T-helper 1 cell (primary cell): ENCODE measurements around the gene THPO.
"Not testable (repeated sequence)": the region's sequence is repeated elsewhere in the genome, so short reads cannot be mapped to it uniquely, and the experiment has no call there.

Experiments used
- DNase-seq, 5 donors: peaks; one replicate each; pipeline ENCODE4 v3.0.0-alpha.2; 2012 to 2020

THPO gene

GRCh38 chr3:184347321-184348056 is 30.5 kb downstream of the THPO start:
- DNase-seq = no peak

GRCh38 chr3:184346480-184347190 is 31.4 kb downstream of the THPO start:
- DNase-seq = no peak

- no peak for DNase-seq
Measured at GRCh38 chr3:184345317-184346144, 32.5 kb downstream of the THPO start.

- no peak for DNase-seq
Measured at GRCh38 chr3:184344579-184345316, 33.3 kb downstream of the THPO start.

GRCh38 chr3:184343200-184343876 is 34.7 kb downstream of the THPO start:
- no peak for DNase-seq

GRCh38 chr3:184341925-184342324 is 36.1 kb downstream of the THPO start:
- DNase-seq = no peak

- DNase-seq = not testable (repeated sequence)
Measured at GRCh38 chr3:184339451-184340135, 38.4 kb downstream of the THPO start.

GRCh38 chr3:184339001-184339400 is 39.0 kb downstream of the THPO start:
- no peak for DNase-seq

GRCh38 chr3:184338511-184338945 is 39.5 kb downstream of the THPO start:
- DNase-seq = peak in 1 of 5 donors; percentile 17

- no peak for DNase-seq
Measured at GRCh38 chr3:184337981-184338380, 40.0 kb downstream of the THPO start.

- DNase-seq = no peak
Measured at GRCh38 chr3:184337399-184337714, 40.6 kb downstream of the THPO start, which contains the start of gene FAM131A. TSS of gene FAM131A (plus strand) at chr3:184337600. CDS start at chr3:184337631, 31 bp downstream.

GRCh38 chr3:184336547-184337398 is 41.2 kb downstream of the THPO start:
- DNase-seq = no peak

- DNase-seq = peak; percentile 68 to 85 (median 80)
Measured at GRCh38 chr3:184335661-184336546, 42.1 kb downstream of the THPO start.

GRCh38 chr3:184335291-184335660 is 42.7 kb downstream of the THPO start:
- DNase-seq = no peak

GRCh38 chr3:184334470-184335158 is 43.4 kb downstream of the THPO start:
- DNase-seq = peak in 3 of 5 donors; percentile 11 to 39 (median 26)

GRCh38 chr3:184333700-184334099 is 44.3 kb downstream of the THPO start:
- DNase-seq = no peak

- no peak for DNase-seq
Measured at GRCh38 chr3:184333190-184333589, 44.8 kb downstream of the THPO start.

- DNase-seq = no peak
Measured at GRCh38 chr3:184332370-184333090, 45.5 kb downstream of the THPO start.
